OCI-LY7 (cell line): ENCODE data around the gene GRK6. TPM values are rescaled to one million over a fixed set of nuclear protein-coding genes. Genes with fewer than 3 reads are reported as not detected.

Experiments
- BruUV-seq: library from RNA; stranded (reverse); fragments of 400-500 nt; replicated peaks from 2 replicates; lab custom pipeline; 2021; lab: Mats Ljungman, UMichigan
- CTCF ChIA-PET: fragments of 300-600 bp; sonication (Branson Sonifier 250); formaldehyde crosslinking; loops from one replicate; lab custom pipeline; 2022; ENCODE audit warnings: antibody characterized with exemption; ENCODE audit not compliant: unreplicated experiment; lab: Charles Lee
- POLR2A ChIA-PET: fragments of 300-600 bp; sonication (Branson Sonifier 250); formaldehyde crosslinking; loops from one replicate; lab custom pipeline; 2022; ENCODE audit warnings: antibody characterized with exemption; lab: Charles Lee
- DNase-seq: peaks from one replicate; pipeline ENCODE4 v3.0.0-alpha.2; 2015; ENCODE audit warnings: low spot score
- H2AFZ ChIP-seq: fragments of 200-600 bp; sonication (generic), shearing (Covaris generic); 2 replicates; pipeline ENCODE4 v1.6.1; 2014; ENCODE audit warnings: mild to moderate bottlenecking, antibody characterized with exemption, low read length, moderate library complexity
- H3K27ac ChIP-seq: fragments of 200-600 bp; sonication (generic); 2 replicates; pipeline ENCODE4 v1.5.1; 2014; ENCODE audit warnings: mixed run types, low read depth, mild to moderate bottlenecking, moderate library complexity, low read length, inconsistent platforms; ENCODE audit not compliant: poor library complexity, severe bottlenecking
- H3K36me3 ChIP-seq: fragments of 200-600 bp; sonication (generic); 2 replicates; pipeline ENCODE4 v1.6.1; 2014; ENCODE audit warnings: mild to moderate bottlenecking, antibody characterized with exemption, low read length, moderate library complexity, mixed read lengths; ENCODE audit not compliant: insufficient read depth
- H3K4me1 ChIP-seq: fragments of 200-600 bp; sonication (generic); 2 replicates; pipeline ENCODE4 v1.5.1; 2014; ENCODE audit warnings: mild to moderate bottlenecking, low read length; ENCODE audit not compliant: insufficient read depth, poor library complexity, severe bottlenecking
- H3K4me2 ChIP-seq: fragments of 200-600 bp; sonication (generic); 2 replicates; pipeline ENCODE4 v1.6.1; 2014; ENCODE audit warnings: mild to moderate bottlenecking, low read length
- H3K4me3 ChIP-seq: fragments of 200-600 bp; sonication (generic); 2 replicates; pipeline ENCODE4 v1.5.1; 2014; ENCODE audit warnings: mild to moderate bottlenecking, low read depth, low read length; ENCODE audit not compliant: poor library complexity, severe bottlenecking
- H3K79me2 ChIP-seq: fragments of 200-600 bp; sonication (generic); 2 replicates; pipeline ENCODE4 v1.6.1; 2016; ENCODE audit warnings: low read depth, mild to moderate bottlenecking, low read length, moderate library complexity, mixed read lengths; ENCODE audit not compliant: insufficient read depth
- H3K9me2 ChIP-seq: fragments of 200-600 bp; sonication (generic); 2 replicates; pipeline ENCODE4 v1.6.1; 2016; ENCODE audit warnings: mild to moderate bottlenecking, low read length, mixed read lengths; ENCODE audit not compliant: insufficient read depth
- H3K9me3 ChIP-seq: fragments of 200-600 bp; sonication (generic); 2 replicates; pipeline ENCODE4 v1.6.1; 2014; ENCODE audit warnings: mild to moderate bottlenecking, mixed run types, low read length, mixed read lengths
- H4K20me1 ChIP-seq: fragments of 200-600 bp; sonication (generic); 2 replicates; pipeline ENCODE4 v1.6.1; 2014; ENCODE audit warnings: mild to moderate bottlenecking, antibody characterized with exemption, low read length, moderate library complexity, mixed read lengths; ENCODE audit not compliant: insufficient read depth
- EZH2phosphoT487 ChIP-seq: fragments of 200-600 bp; sonication (generic); IDR thresholded peaks from 2 replicates; pipeline ENCODE4 v1.6.1; 2018; ENCODE audit warnings: low read depth, borderline replicate concordance, mild to moderate bottlenecking, mixed run types, antibody characterized with exemption, low read length, moderate library complexity, mixed read lengths
- intact Hi-C: fragments of 100-400 bp; cut with micrococcal nuclease; formaldehyde crosslinking; loops from one replicate; pipeline ENCODE4 v1.10.0; 2022; ENCODE audit not compliant: unreplicated experiment
- total RNA-seq, 2 experiments: library from RNA; depleted of rRNA in 1 of 2; stranded (reverse); fragments of >200 nt in 1 of 2; shearing (Covaris generic) in 1 of 2; gene quantifications; 2 replicates each; pipeline ENCODE4 v1.2.3, GENCODE V29; 2014 to 2022
- TF ChIP-seq, protein P1 (sequence below): fragments of 200-600 bp; sonication (generic); conservative IDR thresholded peaks from 2 replicates; pipeline ENCODE4 v1.5.1; 2014; ENCODE audit warnings: mild to moderate bottlenecking, antibody characterized with exemption, low read length, moderate library complexity, mixed read lengths

GRK6 gene
- total RNA-seq, 2 experiments from 2014 or later, result 46.2 to 99.4 TPM

DNA sequence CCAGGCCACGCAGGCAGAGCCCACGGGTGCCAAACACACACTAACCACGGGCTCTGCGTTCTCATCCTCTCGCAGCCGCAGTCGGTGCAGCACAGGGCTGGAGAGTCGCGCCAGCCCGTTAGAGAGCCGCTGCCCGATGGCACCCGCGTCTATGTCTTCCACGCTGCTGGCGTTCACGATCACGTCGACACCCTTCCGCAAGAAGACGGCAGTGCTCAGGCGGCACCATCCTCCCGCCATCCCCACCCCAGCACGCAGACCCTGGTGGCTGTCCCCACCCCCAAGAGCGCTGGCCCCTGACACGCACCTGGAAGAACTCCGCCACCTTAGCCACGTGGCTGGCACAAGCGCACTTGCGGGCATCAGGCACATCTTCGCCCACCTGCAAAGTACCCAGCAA, 41.0 kb downstream of the GRK6 start:
- H3K36me3 ChIP-seq, result no peaks in the 10 kb centered on the region
- H3K4me3 ChIP-seq, result no peak overlapping the region
- H2AFZ ChIP-seq, result no peak overlapping the region
- no peaks in the 10 kb centered on the region for H4K20me1 ChIP-seq
- no peak for TF ChIP-seq EZH2phosphoT487
- TF ChIP-seq, protein P1, sequence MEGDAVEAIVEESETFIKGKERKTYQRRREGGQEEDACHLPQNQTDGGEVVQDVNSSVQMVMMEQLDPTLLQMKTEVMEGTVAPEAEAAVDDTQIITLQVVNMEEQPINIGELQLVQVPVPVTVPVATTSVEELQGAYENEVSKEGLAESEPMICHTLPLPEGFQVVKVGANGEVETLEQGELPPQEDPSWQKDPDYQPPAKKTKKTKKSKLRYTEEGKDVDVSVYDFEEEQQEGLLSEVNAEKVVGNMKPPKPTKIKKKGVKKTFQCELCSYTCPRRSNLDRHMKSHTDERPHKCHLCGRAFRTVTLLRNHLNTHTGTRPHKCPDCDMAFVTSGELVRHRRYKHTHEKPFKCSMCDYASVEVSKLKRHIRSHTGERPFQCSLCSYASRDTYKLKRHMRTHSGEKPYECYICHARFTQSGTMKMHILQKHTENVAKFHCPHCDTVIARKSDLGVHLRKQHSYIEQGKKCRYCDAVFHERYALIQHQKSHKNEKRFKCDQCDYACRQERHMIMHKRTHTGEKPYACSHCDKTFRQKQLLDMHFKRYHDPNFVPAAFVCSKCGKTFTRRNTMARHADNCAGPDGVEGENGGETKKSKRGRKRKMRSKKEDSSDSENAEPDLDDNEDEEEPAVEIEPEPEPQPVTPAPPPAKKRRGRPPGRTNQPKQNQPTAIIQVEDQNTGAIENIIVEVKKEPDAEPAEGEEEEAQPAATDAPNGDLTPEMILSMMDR, result no peak
- H3K4me1 ChIP-seq, result peaks cover 5% of the 10 kb centered on the region
- no peaks in the 10 kb centered on the region for H3K9me3 ChIP-seq
- no peaks in the 10 kb centered on the region for H3K9me2 ChIP-seq
- no peak overlapping the region for H3K27ac ChIP-seq
- DNase-seq, result no peak
- H3K4me2 ChIP-seq, result no peak overlapping the region
- BruUV-seq, result no TSS peak
- no peaks in the 10 kb centered on the region for H3K79me2 ChIP-seq
- intact Hi-C loops, result no loop called here
- CTCF ChIA-PET, result no interaction called here
- POLR2A ChIA-PET, result no interaction called here

DNA sequence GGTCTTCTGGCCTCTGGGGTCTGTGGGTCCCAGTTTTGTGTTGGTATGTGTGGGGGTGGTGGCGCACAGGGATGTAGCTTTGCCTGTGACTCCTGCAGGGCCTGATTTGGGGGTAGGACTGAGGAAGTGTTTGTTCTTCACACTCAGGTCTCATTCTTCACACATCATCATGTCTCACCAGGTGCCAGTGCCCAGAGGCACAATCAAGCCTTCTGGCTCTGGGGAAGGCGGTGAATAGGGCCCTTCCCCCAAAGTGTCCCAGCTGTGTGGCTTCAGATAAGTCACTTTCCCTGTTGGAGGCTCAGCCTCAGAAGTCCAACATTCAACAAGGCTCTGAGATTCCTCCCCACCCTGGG, 41.8 kb downstream of the GRK6 start:
- BruUV-seq, result no TSS peak
- POLR2A ChIA-PET, result no interaction called here
- H4K20me1 ChIP-seq, result no peaks in the 10 kb centered on the region

More for the DNA sequence above, 41.8 kb downstream of the GRK6 start:
- H3K4me3 ChIP-seq, result no peak overlapping the region
- H3K36me3 ChIP-seq, result no peaks in the 10 kb centered on the region
- no peaks in the 10 kb centered on the region for H3K9me2 ChIP-seq
- H3K27ac ChIP-seq, result no peak overlapping the region
- no peak overlapping the region for H3K4me2 ChIP-seq
- intact Hi-C loops, result no loop called here
- H2AFZ ChIP-seq, result no peak overlapping the region
- no peaks in the 10 kb centered on the region for H3K79me2 ChIP-seq
- TF ChIP-seq EZH2phosphoT487, result no peak
- TF ChIP-seq, protein P1, result no peak
- H3K4me1 ChIP-seq, result peaks cover 10% of the 10 kb centered on the region
- no peak for DNase-seq
- CTCF ChIA-PET, result no interaction called here
- H3K9me3 ChIP-seq, result no peaks in the 10 kb centered on the region
